OCI-LY3 (cell line): ENCODE measurements around the gene TTC16.

Source experiments
- H2AFZ ChIP-seq: fragments of 200-600, 300-600 bp; shearing (Covaris generic); 2 replicates; pipeline ENCODE4 v1.6.0; 2014; ENCODE audit warnings: antibody characterized with exemption, low read depth, low read length
- H3K27ac ChIP-seq: fragments of 200-600, 300-600 bp; sonication (generic); 2 replicates; pipeline ENCODE4 v1.5.1; 2014; ENCODE audit warnings: mild to moderate bottlenecking, low read length, moderate library complexity, mixed read lengths
- H3K27me3 ChIP-seq: fragments of 200-600, 300-600 bp; sonication (generic); 2 replicates; pipeline ENCODE4 v1.6.1; 2014; ENCODE audit warnings: low read depth, low read length, mixed read lengths
- H3K36me3 ChIP-seq: fragments of 200-600, 300-600 bp; sonication (generic); replicated peaks from 2 replicates; pipeline ENCODE3; 2014; ENCODE audit warnings: low read depth, low read length, mixed read lengths
- H3K4me1 ChIP-seq: fragments of 300-600, 200-600 bp; sonication (generic); 2 replicates; pipeline ENCODE4 v1.6.1; 2014; ENCODE audit warnings: low read length, mixed read lengths
- H3K4me2 ChIP-seq: fragments of 200-600, 300-600 bp; sonication (generic); 2 replicates; pipeline ENCODE4 v1.6.1; 2014; ENCODE audit warnings: low read length, mixed read lengths
- H3K4me3 ChIP-seq: fragments of 300-600, 200-600 bp; sonication (generic); 2 replicates; pipeline ENCODE4 v1.5.1; 2014; ENCODE audit warnings: antibody characterized with exemption, mild to moderate bottlenecking, low read length, moderate library complexity
- H3K79me2 ChIP-seq: fragments of 300-600, 200-600 bp; shearing (Covaris generic); 2 replicates; pipeline ENCODE4 v1.6.1; 2014; ENCODE audit warnings: mild to moderate bottlenecking, low read length, mixed read lengths
- H3K9ac ChIP-seq: fragments of 300-600, 200-600 bp; shearing (Covaris generic); 2 replicates; pipeline ENCODE4 v1.6.0; 2014; ENCODE audit warnings: mild to moderate bottlenecking, low read length, moderate library complexity
- H3K9me3 ChIP-seq: fragments of 200-600, 300-600 bp; shearing (Covaris generic); 2 replicates; pipeline ENCODE4 v1.6.1; 2014; ENCODE audit warnings: low read length, mixed read lengths; ENCODE audit not compliant: insufficient read depth
- H4K20me1 ChIP-seq: fragments of 200-600, 300-600 bp; sonication (generic); 2 replicates; pipeline ENCODE4 v1.6.1; 2016; ENCODE audit warnings: low read length, mixed read lengths; ENCODE audit not compliant: insufficient read depth
- CTCF ChIP-seq: fragments of 200-600, 300-600 bp; sonication (generic); IDR thresholded peaks from 2 replicates; pipeline ENCODE4 v1.5.1; 2014; ENCODE audit warnings: antibody characterized with exemption, low read length, low read depth
- EZH2phosphoT487 ChIP-seq: fragments of 200-600 bp; shearing (Covaris generic); IDR thresholded peaks from 2 replicates; pipeline ENCODE4 v1.6.1; 2018; ENCODE audit warnings: antibody characterized with exemption, mixed run types, low read depth

The TTC16 gene

GRCh38 chr9:127746959-127747569, 31.2 kb downstream of the TTC16 start:
- no peak overlapping the region for H3K27ac ChIP-seq
- peaks cover 24% of the 10 kb centered on the region for H4K20me1 ChIP-seq
- H3K4me2 ChIP-seq = no peak overlapping the region
- H3K4me3 ChIP-seq = no peak overlapping the region
- no peaks in the 10 kb centered on the region for H3K4me1 ChIP-seq
- H3K79me2 ChIP-seq = no peaks in the 10 kb centered on the region
- H3K9ac ChIP-seq = no peak overlapping the region
- H2AFZ ChIP-seq = no peak overlapping the region
- TF ChIP-seq EZH2phosphoT487 = no peak
- no peak for TF ChIP-seq CTCF
- H3K9me3 ChIP-seq = no peaks in the 10 kb centered on the region
- H3K36me3 ChIP-seq = peaks cover 52% of the 10 kb centered on the region
- H3K27me3 ChIP-seq = no peaks in the 10 kb centered on the region

GRCh38 chr9:127749090-127749787, 33.4 kb downstream of the TTC16 start:
- Histone ChIP-seq H3K4me1 (no peaks in the 10 kb centered on the region), H3K4me3 (no peak overlapping the region), H3K27me3 (no peaks in the 10 kb centered on the region), H3K9ac (no peak overlapping the region), H2AFZ (no peak overlapping the region), H3K9me3 (no peaks in the 10 kb centered on the region), H3K4me2 (no peak overlapping the region), H4K20me1 (peaks cover 41% of the 10 kb centered on the region), H3K27ac (no peak overlapping the region), H3K36me3 (peaks cover 41% of the 10 kb centered on the region), H3K79me2 (no peaks in the 10 kb centered on the region)
- TF ChIP-seq EZH2phosphoT487 = no peak
- TF ChIP-seq CTCF = no peak

- Histone ChIP-seq H3K9ac (no peak overlapping the region), H3K27ac (no peak overlapping the region), H4K20me1 (peaks cover 45% of the 10 kb centered on the region), H3K4me1 (no peaks in the 10 kb centered on the region), H3K79me2 (no peaks in the 10 kb centered on the region), H3K36me3 (peaks cover 32% of the 10 kb centered on the region), H2AFZ (no peak overlapping the region), H3K9me3 (no peaks in the 10 kb centered on the region), H3K4me2 (no peak overlapping the region), H3K4me3 (no peak overlapping the region), H3K27me3 (no peaks in the 10 kb centered on the region)
- TF ChIP-seq CTCF = no peak
- no peak for TF ChIP-seq EZH2phosphoT487
Observed at GRCh38 chr9:127751269-127752054, 35.6 kb downstream of the TTC16 start.

- no peaks in the 10 kb centered on the region for H3K4me1 ChIP-seq
- no peaks in the 10 kb centered on the region for H3K27me3 ChIP-seq
- H3K79me2 ChIP-seq = no peaks in the 10 kb centered on the region
- no peak overlapping the region for H3K27ac ChIP-seq
- no peaks in the 10 kb centered on the region for H3K9me3 ChIP-seq
- H2AFZ ChIP-seq = no peak overlapping the region
- H3K36me3 ChIP-seq = peaks cover 32% of the 10 kb centered on the region
- peaks cover 45% of the 10 kb centered on the region for H4K20me1 ChIP-seq
- TF ChIP-seq EZH2phosphoT487 (no peak), CTCF (no peak)
- H3K4me3 ChIP-seq = no peak overlapping the region
- H3K9ac ChIP-seq = no peak overlapping the region
- H3K4me2 ChIP-seq = no peak overlapping the region
Observed at GRCh38 chr9:127753148-127753547, 37.3 kb downstream of the TTC16 start.
